Measurements from ENCODE around the gene ATP6V0E1.

Gene ATP6V0E1

GRCh38 chr5:173004013-173004412 is 20.4 kb downstream of the ATP6V0E1 start:
- Histone ChIP-seq H3K4me3 (replicated peaks; ENCODE audit: insufficient read depth, low read length) (no peak overlapping the region), H3K27me3 (ENCODE audit: insufficient read depth, poor library complexity, severe bottlenecking) (no peaks in the 10 kb centered on the region), H3K27ac (replicated peaks) (no peak overlapping the region)
- TF ChIP-seq CTCF (IDR thresholded peaks at IDR 0.05; ENCODE audit: insufficient read depth, low read length) (no peak), SPI1 (IDR thresholded peaks at IDR 0.05; ENCODE audit: borderline replicate concordance, low read depth) (no peak), POLR2AphosphoS5 (IDR thresholded peaks at IDR 0.05; ENCODE audit: low read depth) (no peak), GABPA (IDR thresholded peaks at IDR 0.05; ENCODE audit: low read depth) (no peak), REST (IDR thresholded peaks at IDR 0.05; ENCODE audit: insufficient replicate concordance, low read depth) (no peak)
- no peak for DNase-seq (ENCODE audit: low read depth in 1 of 2, low spot score in 1 of 2)

- H3K27me3 ChIP-seq (ENCODE audit: insufficient read depth, poor library complexity, severe bottlenecking) = no peaks in the 10 kb centered on the region
- TF ChIP-seq SPI1 (IDR thresholded peaks at IDR 0.05; ENCODE audit: borderline replicate concordance, low read depth) (no peak), REST (IDR thresholded peaks at IDR 0.05; ENCODE audit: insufficient replicate concordance, low read depth) (no peak), CTCF (IDR thresholded peaks at IDR 0.05; ENCODE audit: insufficient read depth, low read length) (no peak), POLR2AphosphoS5 (IDR thresholded peaks at IDR 0.05; ENCODE audit: low read depth) (no peak), GABPA (IDR thresholded peaks at IDR 0.05; ENCODE audit: low read depth) (no peak)
- no peak for DNase-seq (ENCODE audit: low read depth in 1 of 2, low spot score in 1 of 2)
- no peak overlapping the region for H3K27ac ChIP-seq (replicated peaks)
- H3K4me3 ChIP-seq (replicated peaks; ENCODE audit: insufficient read depth, low read length) = no peak overlapping the region
These were observed 20.9 kb downstream of the ATP6V0E1 start for GRCh38 chr5:173004447-173004846.

- TF ChIP-seq REST (IDR thresholded peaks at IDR 0.05; ENCODE audit: insufficient replicate concordance, low read depth) (no peak), SPI1 (IDR thresholded peaks at IDR 0.05; ENCODE audit: borderline replicate concordance, low read depth) (no peak), GABPA (IDR thresholded peaks at IDR 0.05; ENCODE audit: low read depth) (no peak), CTCF (IDR thresholded peaks at IDR 0.05; ENCODE audit: insufficient read depth, low read length) (no peak), POLR2AphosphoS5 (IDR thresholded peaks at IDR 0.05; ENCODE audit: low read depth) (no peak)
- no peak for DNase-seq (ENCODE audit: low read depth in 1 of 2, low spot score in 1 of 2)
- no peak overlapping the region for H3K27ac ChIP-seq (replicated peaks)
- H3K27me3 ChIP-seq (ENCODE audit: insufficient read depth, poor library complexity, severe bottlenecking) = no peaks in the 10 kb centered on the region
- H3K4me3 ChIP-seq (replicated peaks; ENCODE audit: insufficient read depth, low read length) = no peak overlapping the region
These were observed 26.4 kb downstream of the ATP6V0E1 start for GRCh38 chr5:173010021-173010420.

Data from HL-60 (cell line).